A549 treated with CORT108297 at 1 μM for 4 hours (cell line): ENCODE results near the gene OR5B12. TPM values are rescaled to one million over a fixed set of nuclear protein-coding genes. Genes with fewer than 3 reads are reported as not detected.

Experiments
- total RNA-seq: library from RNA; stranded (reverse); fragments of 200-300 nt; extraction: Qiagen RNA extraction; gene quantifications from 5 replicates; pipeline ENCODE4 v1.2.3, GENCODE V29; 2022

OR5B12 gene
- not detected in 5 replicates for total RNA-seq

DNA sequence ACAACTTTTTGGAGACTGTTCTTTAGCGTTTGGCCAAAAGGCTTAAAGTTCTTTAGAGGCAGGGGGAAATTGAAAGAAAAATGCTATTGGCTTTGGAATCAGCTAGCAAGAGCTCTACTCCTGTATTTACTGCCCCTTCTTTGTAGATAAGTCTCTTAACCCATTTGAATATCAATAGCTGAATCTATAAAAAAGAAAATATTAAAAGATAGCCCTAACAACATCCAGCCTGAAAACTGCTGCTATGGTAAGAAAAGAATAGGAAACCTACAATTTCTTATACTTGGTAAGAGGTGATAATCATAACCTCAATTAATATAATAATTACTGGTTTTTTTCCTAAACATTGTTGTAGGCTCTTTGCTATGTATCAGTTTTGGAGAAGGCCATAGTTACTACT lies at the start of gene OR5B12:
Gene OR5B12 (minus strand): TSS at position 101 of the 400 bp plus-strand sequence. CDS start 2,085 bp downstream, outside the sequence.

GRCh38 chr11:58428021-58428420 lies 14.0 kb downstream of the OR5B12 start, which contains the start of gene OR5B2:
Gene OR5B2 (minus strand): TSS chr11:58428121. CDS start chr11:58423261, 4,860 bp downstream.

DNA sequence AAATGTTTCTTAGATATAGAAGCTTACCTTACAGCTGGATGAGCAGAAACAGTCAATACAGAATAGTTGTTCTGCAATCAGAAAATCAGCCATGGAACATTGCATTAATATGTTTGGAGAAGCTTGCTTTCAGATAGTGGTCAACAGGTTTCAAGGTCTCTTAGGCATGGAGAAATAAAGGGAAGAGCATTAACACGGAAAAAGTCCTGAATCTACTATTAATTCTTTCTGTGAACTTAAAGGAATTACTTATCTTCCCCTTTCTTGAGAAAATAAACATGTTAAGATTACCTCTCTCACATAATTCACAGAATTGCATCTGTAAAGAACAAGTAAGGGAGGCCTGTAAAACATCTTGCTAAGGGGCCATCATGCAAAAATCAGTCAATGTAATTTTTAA lies 35.3 kb downstream of the OR5B12 start, which contains the start of gene OR5B3:
Gene OR5B3 (minus strand): TSS at position 101 of the 400 bp plus-strand sequence. CDS start 3,465 bp downstream, outside the sequence.

Other genes with a start within 250 kb of the OR5B12 start
- not detected in 5 replicates for gene OR1S2, start 238.1 kb downstream of the OR5B12 start, total RNA-seq
- not detected in 5 replicates for gene OR1S1, start 229.5 kb downstream of the OR5B12 start, total RNA-seq
- not detected in 5 replicates for gene OR10Q1, start 213.3 kb downstream of the OR5B12 start, total RNA-seq
- not detected in 5 replicates for gene OR10W1, start 174.0 kb downstream of the OR5B12 start, total RNA-seq
- not detected in 5 replicates for gene OR5B17, start 83.2 kb downstream of the OR5B12 start, total RNA-seq
- gene OR5B3, start 35.4 kb downstream of the OR5B12 start, total RNA-seq, result not detected in 5 replicates
- gene OR5B2, start 14.1 kb downstream of the OR5B12 start, total RNA-seq, result not detected in 5 replicates
- not detected in 5 replicates for gene OR5B21, start 65.9 kb upstream of the OR5B12 start, total RNA-seq
- gene LPXN, start 133.6 kb upstream of the OR5B12 start, total RNA-seq, result 2.1 to 2.7 TPM (median 2.3 TPM) in 5 replicates
- 33.5 to 45.5 TPM (median 40.3 TPM) in 5 replicates for gene ZFP91, start 136.8 kb upstream of the OR5B12 start, total RNA-seq
- 1.0 to 1.5 TPM (median 1.2 TPM) in 5 replicates for gene CNTF, start 180.4 kb upstream of the OR5B12 start, total RNA-seq